Measurements from ENCODE around the gene RUNX1.

RUNX1 gene

DNA sequence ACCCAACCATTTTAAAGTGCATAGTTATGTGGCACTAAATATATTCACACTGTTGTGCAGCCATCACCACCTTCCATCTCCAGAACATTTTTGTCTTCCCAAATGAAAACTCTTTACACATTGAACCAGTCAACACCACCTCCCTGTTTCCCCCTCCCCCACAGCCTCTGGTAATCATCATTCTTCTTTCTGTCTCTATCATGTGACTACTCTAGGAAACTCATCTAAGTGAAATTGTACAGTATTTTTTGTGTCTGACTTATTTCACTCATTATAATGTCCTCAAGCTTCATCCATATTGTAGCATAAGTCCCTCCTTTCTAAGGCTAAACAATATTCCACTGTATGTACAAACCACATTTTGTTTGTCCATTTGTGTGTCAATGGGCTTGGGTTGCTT lies 128.0 kb downstream of the RUNX1 start:
- no peak for DNase-seq

DNA sequence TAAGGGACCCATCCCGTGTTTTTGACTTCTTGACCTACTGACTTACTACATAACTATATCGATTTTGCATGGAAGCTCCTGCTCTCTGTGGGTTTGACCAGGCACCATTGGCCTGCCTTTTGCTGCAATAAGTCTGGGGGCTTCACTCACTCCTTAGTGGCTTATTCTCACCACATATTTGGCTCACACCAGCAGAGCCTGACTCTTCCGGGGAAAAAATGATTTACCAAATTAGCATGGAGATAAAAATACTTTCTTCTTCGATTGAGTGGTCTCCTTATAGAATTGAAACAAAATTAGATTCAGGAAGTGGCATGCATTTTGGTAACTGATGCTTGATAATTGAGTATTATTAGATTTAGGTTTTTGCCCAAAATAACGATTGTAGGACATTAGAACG lies 129.7 kb downstream of the RUNX1 start:
- DNase-seq, result no peak

DNA sequence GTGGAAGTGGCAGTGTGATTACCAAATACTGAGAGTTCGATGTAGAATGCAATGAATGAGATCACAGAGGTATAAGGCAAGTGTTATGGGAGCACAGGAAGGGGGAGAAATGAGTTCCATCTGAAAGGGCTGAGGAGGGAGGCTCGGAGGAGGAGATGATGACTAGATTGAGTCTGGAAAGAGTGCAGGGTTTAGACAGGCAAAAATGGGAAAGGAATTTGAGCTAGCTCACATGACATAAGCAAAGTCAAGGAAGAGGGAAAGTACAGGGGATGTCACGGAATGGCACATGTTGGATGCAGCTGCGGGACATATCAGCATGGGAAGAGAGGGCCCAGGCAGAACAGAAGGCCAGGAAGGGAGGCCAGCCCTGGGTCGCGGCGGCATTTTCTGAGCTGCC lies 132.7 kb downstream of the RUNX1 start:
- DNase-seq, result no peak

DNA sequence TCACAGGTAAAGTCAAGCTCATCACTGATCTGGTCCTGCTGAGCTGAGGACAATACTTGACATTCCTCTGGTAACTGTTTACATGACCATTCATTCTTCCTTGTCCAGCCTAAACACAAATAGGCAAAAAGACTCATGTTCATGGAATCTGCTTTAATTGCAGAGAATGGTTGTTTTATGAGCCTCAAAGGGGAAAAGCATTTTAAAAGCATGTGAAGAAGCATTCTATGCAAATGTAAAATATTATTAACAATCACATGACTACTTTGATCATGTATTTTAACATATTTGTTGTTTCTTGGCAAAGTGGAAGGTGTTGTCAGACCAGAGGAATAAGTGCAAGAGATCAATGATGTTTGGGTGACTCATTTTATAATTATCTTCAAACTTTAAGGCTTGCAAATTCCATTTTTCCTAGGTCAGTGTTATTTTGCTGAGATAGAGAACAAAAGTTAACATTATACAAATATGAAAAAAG lies 133.7 kb downstream of the RUNX1 start:
- no peak for DNase-seq

DNA sequence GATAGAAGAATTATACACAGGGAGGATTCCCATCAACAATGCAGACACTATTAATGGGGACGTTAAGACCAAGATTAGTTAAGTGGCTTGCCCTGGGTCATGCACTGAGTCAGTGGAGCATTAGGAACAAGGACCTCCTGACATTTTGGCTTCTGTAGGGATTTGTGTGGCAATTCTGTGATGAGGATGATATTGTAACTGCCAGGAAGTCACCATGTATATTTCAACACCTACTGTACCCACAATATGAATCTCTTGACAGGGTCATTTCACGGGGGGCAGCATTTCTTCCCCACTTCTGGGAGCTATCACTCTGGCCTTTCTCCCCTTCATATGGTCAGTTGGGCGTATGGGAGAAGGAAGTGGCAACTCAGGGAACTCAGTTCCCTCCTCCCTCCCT lies 134.9 kb downstream of the RUNX1 start:
- DNase-seq, result no peak

DNA sequence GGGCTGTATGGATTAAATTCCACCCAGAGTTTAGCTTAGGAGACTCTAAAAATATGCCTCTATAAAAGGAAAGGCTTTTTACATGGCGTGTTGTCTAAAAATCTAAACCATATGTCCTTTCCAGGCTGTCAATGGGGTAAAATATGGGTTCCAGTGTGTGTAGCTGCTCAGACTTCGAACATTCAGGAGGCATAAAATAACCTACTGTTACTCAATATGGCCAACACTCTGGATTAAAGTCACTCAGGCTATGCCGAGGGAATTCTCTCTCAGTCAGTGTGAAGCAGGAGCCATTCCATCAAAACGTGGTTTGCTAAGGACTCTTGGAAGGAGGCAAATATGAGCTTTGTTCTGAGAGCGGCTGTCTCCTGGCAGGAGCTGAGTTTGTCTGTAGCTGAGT lies 135.3 kb downstream of the RUNX1 start:
- DNase-seq, result no peak

DNA sequence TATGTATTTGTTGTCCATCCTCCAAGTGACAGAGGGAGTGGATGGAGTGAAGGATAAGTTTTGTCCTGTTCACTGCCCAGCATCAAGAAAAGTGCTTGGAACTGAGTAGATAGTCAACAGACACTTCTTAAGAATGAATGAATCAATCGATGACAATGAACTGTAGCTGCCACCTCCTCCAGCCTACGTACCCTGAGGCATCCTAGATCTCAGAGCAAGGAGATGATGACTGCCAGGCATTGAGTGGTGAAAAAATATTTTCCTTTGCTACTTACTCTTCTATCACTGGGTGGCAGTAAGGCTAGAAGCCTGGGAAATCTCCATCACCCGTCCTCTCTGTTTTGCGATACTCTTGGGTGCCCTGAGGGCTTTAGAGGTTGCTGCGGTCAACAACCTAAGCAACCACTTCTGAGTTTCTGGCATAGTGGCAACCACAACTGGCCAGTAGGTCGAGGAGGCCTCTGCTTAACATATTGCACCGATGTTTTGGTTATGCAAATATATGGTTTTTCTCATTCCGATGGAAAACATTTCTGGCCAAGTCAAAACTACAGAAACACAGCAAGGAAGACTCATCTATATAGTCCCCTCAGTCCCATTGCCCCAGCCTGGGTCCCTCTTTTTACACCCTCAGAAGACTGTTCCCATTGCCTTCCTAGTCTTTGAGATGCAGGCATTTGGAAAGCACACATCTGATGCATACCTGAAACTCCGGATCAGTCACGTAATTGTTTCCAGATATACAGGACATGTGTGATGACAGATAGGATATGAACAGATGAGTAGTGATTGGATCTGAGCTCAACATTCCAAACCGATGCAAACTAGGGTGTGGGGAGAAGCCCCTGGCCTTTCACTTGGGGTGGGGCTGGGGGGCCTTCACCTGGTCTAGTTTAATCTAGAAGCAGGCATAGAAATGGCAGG lies 136.8 kb downstream of the RUNX1 start:
- no peak for DNase-seq

DNA sequence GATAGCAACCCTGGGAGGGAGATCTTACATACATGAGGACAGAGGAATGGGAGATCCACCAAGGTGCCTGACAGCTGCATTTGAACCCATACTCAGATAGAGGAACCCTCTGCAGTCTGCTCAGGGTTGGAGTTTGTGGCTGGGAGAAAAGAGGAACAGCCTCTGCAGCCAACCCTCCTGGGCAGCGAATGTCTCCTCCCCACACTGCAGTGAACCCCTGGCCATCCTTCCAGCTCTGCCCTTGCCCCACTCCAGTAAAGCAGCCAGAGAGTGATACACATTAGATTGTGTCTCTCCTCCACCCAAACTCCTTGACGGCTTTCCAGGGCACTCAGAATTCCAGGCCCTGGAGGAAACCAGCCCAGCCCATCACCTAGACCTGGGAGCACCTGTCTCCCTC lies 137.7 kb downstream of the RUNX1 start:
- DNase-seq, result no peak

DNA sequence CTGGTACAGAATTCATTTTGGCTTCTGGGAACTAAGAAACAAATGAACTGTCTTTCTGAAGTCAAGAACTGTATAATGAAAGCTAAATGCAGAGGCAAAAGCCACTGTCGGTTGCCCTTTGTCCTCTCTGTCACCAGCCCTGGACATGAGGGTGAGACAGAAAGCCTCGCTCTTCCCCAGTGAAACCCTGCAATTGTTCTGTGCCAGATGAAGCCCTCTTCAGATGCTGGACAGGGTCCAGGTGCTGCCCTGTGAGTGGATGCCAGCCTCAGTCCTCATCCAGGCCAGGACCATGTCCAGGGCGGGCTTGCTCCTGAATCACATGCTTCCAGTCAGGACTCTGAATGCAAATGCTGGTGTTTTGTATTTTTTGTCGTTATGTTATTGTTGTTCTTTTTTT lies 138.7 kb downstream of the RUNX1 start:
- DNase-seq, result no peak

DNA sequence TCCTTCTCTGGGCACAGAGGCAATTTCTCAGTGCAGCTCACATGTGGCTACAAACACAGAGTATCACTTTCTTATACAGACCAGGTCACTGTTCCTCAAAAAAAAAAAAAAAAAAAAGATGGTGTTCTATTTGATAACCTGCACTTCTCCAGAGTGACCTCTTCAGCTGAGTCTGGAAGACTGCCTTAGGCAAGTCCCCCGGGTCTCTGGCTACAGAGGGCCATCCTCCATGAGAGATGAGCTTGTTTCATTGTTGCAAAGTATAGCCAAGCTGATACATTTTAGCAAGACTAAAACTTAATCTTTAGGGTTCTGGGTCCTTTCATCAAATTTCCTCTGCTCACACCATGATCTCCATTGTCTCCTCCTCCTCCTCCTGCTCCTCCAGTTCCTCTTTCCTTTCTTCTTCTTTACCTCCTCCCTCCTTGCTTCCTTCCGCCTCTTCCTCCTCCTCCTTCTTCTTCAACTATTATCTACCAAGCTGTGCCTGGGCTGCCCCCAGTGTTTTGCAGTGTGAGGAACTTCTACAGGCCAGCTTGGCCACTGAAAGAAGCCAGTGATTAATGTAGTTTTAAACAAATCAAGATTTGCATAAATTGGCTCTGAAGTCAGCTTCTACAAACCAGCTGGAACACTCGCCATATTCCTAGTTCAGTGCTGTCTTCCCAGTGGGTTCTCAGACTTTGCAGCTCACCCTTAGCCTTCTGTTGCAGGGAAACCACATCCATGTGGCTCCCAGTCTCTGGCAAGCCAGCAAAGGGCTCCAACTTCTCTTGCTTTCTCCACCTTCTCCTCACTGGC lies 139.4 kb downstream of the RUNX1 start:
- DNase-seq, result no peak

DNA sequence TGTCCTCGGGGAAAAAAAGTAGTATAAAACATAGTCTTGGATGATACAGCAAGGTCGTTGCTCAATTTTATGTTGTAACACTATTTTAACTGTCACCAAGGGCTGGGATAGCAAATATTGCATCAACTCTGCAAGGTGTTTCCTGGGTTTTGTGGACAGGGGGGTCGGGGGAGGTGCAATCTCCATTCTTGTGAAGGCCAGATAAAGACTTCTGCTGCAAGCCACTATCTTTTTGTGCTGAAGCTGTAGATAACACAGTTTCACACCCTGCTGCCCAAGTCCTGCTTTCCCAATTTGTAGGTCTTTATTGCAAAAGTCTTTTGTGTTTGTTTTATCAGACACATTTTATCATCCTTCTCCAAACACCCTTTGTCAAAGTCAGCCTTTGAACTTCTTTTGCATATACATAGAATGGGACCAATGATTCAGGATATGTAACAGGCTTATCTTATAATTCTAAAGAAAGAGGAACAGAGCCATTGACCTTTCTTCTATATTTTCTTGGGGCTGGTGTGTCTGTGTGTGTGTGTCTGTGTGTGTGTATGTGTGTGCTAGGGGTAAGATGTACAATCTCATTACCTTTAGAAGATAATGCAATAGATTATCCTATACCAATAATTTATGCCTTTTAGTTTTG lies 140.6 kb downstream of the RUNX1 start:
- no peak for DNase-seq

DNA sequence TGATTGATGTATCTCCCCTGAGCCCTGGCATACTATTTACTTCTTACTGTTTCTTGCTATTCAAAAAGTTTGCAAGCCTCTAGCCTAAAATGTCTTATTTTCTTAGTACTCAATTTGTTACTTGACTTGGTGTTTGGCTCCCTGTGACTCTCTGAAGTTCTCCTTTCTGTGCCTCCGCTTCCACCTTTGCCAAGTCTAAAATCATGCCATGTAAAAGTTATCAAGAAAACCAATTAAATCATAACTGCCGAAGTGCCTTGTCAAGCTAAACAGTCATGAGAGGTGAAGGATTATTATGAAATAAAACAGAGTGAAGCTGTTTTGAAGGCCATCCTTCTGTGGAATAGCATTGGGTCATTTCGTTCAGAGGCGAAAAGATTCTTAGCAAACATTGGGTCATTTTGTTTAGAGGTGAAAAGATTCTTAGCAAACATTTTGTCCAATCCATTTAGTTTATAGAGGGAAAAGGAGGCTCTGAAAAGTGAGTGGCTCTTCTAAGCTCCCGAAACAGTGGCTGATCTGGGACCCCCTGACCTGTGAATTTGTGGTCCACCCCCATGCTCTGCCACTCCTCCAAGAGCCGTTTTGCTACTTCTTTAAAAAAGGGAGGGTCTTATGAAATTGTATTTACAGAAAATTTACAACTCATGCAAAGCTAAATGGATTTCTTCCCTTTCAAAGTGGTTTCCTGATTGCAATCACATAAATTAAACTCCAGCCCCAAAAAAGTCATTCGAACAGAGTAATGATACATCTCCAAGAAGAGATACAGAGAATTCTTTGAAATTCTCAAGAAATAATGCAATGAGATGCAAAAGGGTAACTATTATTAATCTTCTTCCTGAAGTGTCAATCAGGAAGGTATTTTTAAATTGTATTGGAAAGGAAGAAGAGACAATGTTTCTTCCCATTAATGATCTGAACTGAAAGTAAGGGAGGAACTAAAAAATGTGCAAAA lies 141.4 kb downstream of the RUNX1 start:
- DNase-seq, result no peak

DNA sequence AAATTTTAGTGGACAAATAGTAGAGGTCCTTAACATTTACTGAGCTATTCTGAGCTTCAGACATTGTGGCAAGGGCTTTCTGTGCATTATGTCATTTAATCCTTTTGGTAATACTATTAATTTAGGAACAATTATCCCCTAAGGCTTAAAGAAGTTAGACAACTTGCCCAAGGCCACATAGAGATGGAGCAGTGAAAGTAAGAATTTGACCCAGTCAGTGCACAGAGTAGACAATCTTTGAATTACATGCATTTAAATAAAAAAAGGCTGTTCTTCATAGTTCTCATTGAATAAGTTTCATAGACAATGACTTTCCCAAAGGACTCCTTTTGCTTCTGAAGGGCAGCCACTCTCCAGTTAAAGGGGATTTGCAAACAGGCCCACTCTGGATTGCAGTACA lies 142.7 kb downstream of the RUNX1 start:
- DNase-seq, result no peak

DNA sequence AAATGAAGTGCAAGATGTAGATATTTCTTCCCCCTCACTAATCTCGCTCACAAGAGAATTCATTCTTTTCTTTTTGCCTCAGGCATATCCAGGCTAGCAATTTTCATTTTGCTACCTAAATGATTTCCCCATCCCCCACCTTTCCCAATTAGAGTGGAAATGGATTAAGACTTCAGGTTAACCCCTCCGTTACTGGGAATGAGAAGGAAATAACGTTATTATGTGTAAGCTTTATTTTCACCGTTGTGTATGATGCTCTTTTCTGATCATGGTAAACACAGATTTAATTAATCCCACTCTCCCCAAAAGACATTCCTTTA lies 143.9 kb downstream of the RUNX1 start:
- DNase-seq, result no peak

DNA sequence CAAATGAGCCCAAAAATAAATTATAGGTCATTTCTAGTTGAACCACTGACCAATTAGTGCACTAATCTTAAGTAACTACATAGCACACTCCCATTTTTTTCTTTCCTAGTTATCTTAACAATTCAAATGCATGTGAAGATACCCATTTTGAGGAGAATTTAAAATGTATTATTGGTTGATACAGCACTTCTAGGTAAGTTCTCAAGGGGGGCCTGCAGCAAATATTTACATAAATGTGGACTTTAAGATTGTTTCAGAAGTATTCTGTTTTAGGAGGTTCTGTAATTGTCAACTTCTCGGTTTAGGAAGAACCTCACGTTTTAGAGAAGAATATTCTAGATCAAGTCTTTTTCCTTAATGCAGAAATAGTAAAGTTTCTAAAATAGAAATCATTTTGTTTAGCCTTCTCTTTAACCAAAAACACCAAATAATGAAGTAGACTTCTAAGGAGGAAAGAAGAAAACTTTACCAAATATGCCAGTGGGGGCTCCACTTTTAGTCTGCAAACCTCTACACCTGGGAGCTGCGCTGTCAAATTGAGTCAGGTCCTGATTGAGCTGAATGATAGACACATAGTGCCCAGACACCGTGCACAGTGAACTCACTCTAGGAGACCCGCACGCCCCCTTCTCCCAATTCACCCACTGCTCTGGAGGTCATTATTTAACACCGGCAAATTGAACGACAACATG lies 144.4 kb downstream of the RUNX1 start:
- DNase-seq, result no peak

DNA sequence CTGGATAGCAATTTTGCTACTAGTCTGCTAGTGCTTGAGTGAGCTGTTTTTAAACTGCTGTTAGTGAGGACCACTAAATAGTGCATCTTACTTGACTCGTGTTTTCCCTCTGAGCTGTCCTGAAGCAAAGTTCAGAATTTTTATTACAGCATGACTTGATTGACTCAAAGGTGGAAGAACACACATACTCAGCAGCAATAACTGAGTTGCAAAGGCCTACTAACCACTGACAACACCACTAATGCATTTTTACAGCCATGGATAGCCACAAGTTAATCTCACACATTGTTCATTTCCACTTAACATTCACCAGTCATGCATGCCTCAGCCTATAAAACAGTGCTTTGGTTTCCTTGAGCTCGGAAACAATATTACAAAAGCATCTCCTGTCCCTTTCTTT lies 148.7 kb downstream of the RUNX1 start:
- DNase-seq, result no peak

DNA sequence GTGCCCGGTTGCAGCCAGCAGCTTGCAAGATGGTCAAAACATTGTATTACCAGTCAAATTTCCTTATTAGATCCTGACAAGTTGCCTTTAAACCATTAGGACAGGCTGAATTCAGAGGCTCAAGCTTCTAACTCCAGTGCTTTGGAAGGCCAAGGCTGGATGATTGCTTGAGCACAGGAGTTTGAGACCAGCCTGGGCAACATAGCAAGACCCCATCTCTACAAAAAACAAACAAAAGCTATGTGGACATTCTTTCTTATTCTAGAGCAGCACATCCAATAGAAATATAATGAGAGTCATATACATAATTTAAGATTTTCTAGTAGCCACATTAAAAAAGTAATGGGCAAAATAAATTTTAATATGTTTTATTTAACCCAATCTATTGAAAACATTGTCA lies 149.3 kb downstream of the RUNX1 start:
- DNase-seq, result no peak

DNA sequence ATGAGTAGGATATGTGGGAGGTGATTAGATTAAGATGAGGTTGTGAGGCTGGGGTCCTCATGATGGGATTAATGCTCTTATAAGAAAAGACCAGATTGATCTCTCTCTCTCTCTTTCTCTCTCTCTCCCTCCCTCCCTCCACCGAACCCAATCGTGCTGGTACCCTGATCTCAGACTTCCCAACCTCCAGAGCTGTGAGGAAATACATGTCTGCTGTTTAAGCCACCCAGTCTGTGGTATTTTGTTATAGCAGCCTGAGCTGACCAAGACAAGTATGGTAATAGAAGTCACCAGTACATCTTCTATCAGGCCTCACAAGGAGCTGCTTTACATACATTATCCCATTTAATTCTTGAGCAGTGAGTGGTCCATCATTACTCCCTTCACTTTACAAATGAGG lies 149.8 kb downstream of the RUNX1 start:
- no peak for DNase-seq

DNA sequence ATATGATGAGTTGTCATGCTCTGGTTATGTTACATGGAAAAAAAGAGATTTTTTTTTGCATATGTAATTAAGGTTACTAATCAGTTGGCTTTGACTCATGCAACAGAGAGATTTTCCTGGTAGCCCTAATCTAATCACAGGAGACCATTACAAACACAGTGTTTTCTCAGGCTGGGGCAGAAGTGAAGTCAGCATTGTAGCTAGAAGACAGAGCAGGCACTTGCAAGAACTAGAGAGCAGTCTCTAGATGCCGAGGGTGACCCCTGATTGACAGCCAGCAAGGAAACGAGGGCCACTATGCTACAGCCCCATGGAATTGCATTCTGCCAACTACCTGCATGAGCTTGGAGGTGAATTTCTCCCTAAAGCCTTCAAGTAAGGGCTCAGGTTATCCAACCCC lies 151.3 kb downstream of the RUNX1 start:
- DNase-seq, result no peak

DNA sequence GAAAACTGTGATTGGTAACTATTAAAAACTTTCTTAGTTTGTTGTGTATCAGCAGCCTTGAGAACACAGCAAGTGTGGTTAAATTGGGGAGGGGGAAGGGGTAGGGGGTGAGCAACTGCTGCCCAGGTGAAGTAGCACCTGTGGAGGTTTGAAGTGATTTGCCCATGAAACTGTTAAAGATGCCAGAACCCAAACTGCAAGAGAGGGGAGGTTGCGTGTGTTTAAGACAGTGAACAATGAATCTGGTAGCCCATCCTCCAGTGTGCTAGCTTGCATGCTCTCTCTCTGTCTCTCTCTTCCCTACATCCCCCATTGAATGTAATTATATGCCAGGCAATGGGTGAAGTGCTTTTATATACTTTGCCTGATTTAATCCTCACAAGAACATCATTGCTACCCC lies 154.7 kb downstream of the RUNX1 start:
- no peak for DNase-seq

DNA sequence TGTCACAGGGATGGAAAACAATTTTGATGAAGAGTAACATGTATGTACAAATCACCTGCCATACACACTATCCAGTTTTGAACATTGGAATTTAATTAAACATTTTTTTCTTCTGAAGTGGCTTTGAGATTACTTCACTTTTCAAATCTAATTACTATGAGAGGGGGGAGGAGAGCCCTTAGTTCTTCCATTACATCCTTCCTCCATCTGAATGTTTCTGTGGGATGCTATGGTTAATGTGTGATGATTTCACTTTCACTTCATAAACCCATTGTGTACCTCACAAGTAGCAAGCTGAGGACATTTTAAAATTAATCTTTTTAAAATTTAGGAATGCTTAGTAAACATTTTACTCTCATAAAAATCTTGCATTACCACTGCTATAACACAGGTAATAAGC lies 156.9 kb downstream of the RUNX1 start:
- DNase-seq, result no peak

DNA sequence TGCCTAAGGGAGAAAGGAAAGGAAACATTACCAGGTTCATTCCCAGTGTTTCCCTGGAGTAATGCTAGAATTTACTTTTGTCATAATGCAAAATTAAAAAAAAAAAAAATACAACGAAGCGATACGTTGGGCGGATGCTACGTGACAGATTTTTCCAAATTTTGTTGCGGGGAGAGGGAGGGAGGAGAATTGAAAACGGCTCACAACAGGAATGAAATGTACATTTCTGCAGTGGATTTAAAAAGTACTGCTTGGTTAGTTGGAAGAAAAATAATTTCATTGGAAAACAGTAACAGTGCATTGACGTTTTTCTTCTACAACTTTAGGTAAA lies 157.5 kb downstream of the RUNX1 start:
- DNase-seq, result no peak
